ENCODE measurements around the gene TSPAN31. TPM values are rescaled to one million over a fixed set of nuclear protein-coding genes. Genes with fewer than 3 reads are reported as not detected.

Gene TSPAN31
- total RNA-seq, result 64.6 and 87.0 TPM in 2 replicates

GRCh38 chr12:57744777-57745484, at the start of gene TSPAN31:
TSPAN31 (plus strand) TSS chr12:57745039; CDS start chr12:57745155, 116 bp downstream.

GRCh38 chr12:57738661-57739237, 6.1 kb upstream of the TSPAN31 start, which contains the start of gene AGAP2:
AGAP2 (minus strand) TSS chr12:57738742; CDS start chr12:57738246, 496 bp downstream.

GRCh38 chr12:57751788-57752667, 7.2 kb downstream of the TSPAN31 start, which contains the start of gene CDK4:
CDK4 (minus strand) TSS chr12:57752310; CDS start chr12:57751717, 593 bp downstream.

GRCh38 chr12:57754411-57755193, 9.8 kb downstream of the TSPAN31 start, which contains the start of gene MARCHF9:
MARCHF9 (plus strand) TSS chr12:57755103; CDS start chr12:57755529, 426 bp downstream.

GRCh38 chr12:57766464-57767304, 21.8 kb downstream of the TSPAN31 start, which contains the start of gene CYP27B1:
CYP27B1 (minus strand) TSS chr12:57767078; CDS start chr12:57767041, 37 bp downstream.

GRCh38 chr12:57771873-57772428, 27.1 kb downstream of the TSPAN31 start, which contains the start of gene METTL1:
METTL1 (minus strand) TSS chr12:57772105; CDS start chr12:57772083, 22 bp downstream.

GRCh38 chr12:57772429-57773322, 27.8 kb downstream of the TSPAN31 start, which contains the start of gene EEF1AKMT3:
EEF1AKMT3 (plus strand) TSS chr12:57772614; CDS start chr12:57772725, 111 bp downstream.

GRCh38 chr12:57782608-57783465, 38.0 kb downstream of the TSPAN31 start, which contains the start of gene TSFM:
TSFM (plus strand) TSS chr12:57782787; CDS start chr12:57782802, 15 bp downstream.

Other genes with a start within 250 kb of the TSPAN31 start
- gene DDIT3, start 224.5 kb upstream of the TSPAN31 start, total RNA-seq, result 70.8 and 124 TPM in 2 replicates
- 3.6 and 5.5 TPM in 2 replicates for gene MBD6, start 222.2 kb upstream of the TSPAN31 start, total RNA-seq
- 68.8 and 71.7 TPM in 2 replicates for gene DCTN2, start 197.8 kb upstream of the TSPAN31 start, total RNA-seq
- 0.09 and 0.14 TPM in 2 replicates for gene KIF5A, start 195.0 kb upstream of the TSPAN31 start, total RNA-seq
- gene PIP4K2C, start 153.8 kb upstream of the TSPAN31 start, total RNA-seq, result 8.6 and 8.8 TPM in 2 replicates
- 8.8 and 11.5 TPM in 2 replicates for gene DTX3, start 140.2 kb upstream of the TSPAN31 start, total RNA-seq
- 22.3 and 40.6 TPM in 2 replicates for gene ARHGEF25, start 133.6 kb upstream of the TSPAN31 start, total RNA-seq
- 0.55 and 0.85 TPM in 2 replicates for gene B4GALNT1, start 111.8 kb upstream of the TSPAN31 start, total RNA-seq
- gene OS9, start 50.9 kb upstream of the TSPAN31 start, total RNA-seq, result 180 and 267 TPM in 2 replicates
- 0.14 and 0.28 TPM in 2 replicates for gene AGAP2, start 6.3 kb upstream of the TSPAN31 start, total RNA-seq
- 140 and 210 TPM in 2 replicates for gene CDK4, start 7.3 kb downstream of the TSPAN31 start, total RNA-seq
- 2.3 and 3.1 TPM in 2 replicates for gene MARCHF9, start 10.1 kb downstream of the TSPAN31 start, total RNA-seq
- gene CYP27B1, start 22.0 kb downstream of the TSPAN31 start, total RNA-seq, result 0.14 and 0.28 TPM in 2 replicates
- gene METTL1, start 27.1 kb downstream of the TSPAN31 start, total RNA-seq, result 3.8 and 9.1 TPM in 2 replicates
- gene EEF1AKMT3, start 27.6 kb downstream of the TSPAN31 start, total RNA-seq, result 4.3 and 5.2 TPM in 2 replicates
- gene TSFM, start 37.7 kb downstream of the TSPAN31 start, total RNA-seq, result 18.8 and 24.3 TPM in 2 replicates
- 3.1 and 6.4 TPM in 2 replicates for gene AVIL, start 73.7 kb downstream of the TSPAN31 start, total RNA-seq
- gene CTDSP2, start 101.7 kb downstream of the TSPAN31 start, total RNA-seq, result 54.2 and 88.2 TPM in 2 replicates
- gene ATP23, start 196.5 kb downstream of the TSPAN31 start, total RNA-seq, result 8.7 and 12.0 TPM in 2 replicates

Measured in smooth muscle cell of bladder (primary cell).